Motor neuron (in vitro differentiated cells): ENCODE data around the gene TNFRSF13B. TPM values are rescaled to one million over a fixed set of nuclear protein-coding genes. Genes with fewer than 3 reads are reported as not detected.

ENCODE experiments used
- ATAC-seq, 8 experiments: fragments of 200-7000 bp; cut with Tn5 transposase; replicated peaks in 6 of 8; 2 replicates each; pipeline ENCODE4 v1.8.0; 2021; ENCODE audit warnings: mild to moderate bottlenecking in 8 of 8, moderate library complexity in 8 of 8
- H3K27ac ChIP-seq, 2 donors: fragments of 250-450 bp; sonication (Bioruptor Pico); 2 replicates each; pipeline ENCODE4 v1.9.0; 2021; ENCODE audit warnings: antibody characterized with exemption in 2 of 2, mild to moderate bottlenecking in 2 of 2, moderate library complexity in 1 of 2
- H3K4me1 ChIP-seq, 2 donors: fragments of 250-450 bp; sonication (Bioruptor Pico); replicated peaks in 1 of 2; 2 replicates each; pipeline ENCODE4 v1.6.1; 2021; ENCODE audit warnings: antibody characterized with exemption in 2 of 2, mild to moderate bottlenecking in 2 of 2, moderate library complexity in 1 of 2
- H3K4me3 ChIP-seq, 5 donors: fragments of 250-450 bp; sonication (Bioruptor Pico); 2 replicates each; pipeline ENCODE4 v1.9.0; 2021; ENCODE audit warnings: antibody characterized with exemption in 5 of 5, mild to moderate bottlenecking in 5 of 5, moderate library complexity in 4 of 5
- WGBS, 10 experiments: fragments of 450-650 bp; shearing (Covaris generic); methylation state at CpG; one replicate each; pipeline ENCODE4 v1.0.0; 2022; 5-methylcytosine and 5-hydroxymethylcytosine counted together
- in situ Hi-C, 9 experiments: fragments of 400-800 bp; cut with MboI; loops; one replicate each; pipeline ENCODE4 v1.15.0; 2021; ENCODE audit warnings: low sequenced_read_pairs in 9 of 9, low pct_unique_long_range_greater_than_20kb in 2 of 9; ENCODE audit not compliant: unreplicated experiment in 9 of 9
- total RNA-seq, 8 experiments: library from RNA; unstranded; fragments of 300-600 nt; gene quantifications; 2 replicates each; pipeline versions ENCODE4 v1.2.3 to v1.2.4, GENCODE V29; 2022

The TNFRSF13B gene
- total RNA-seq, 8 experiments from 2014 or later = 0.09 to 1.00 (median 0.41) TPM; not detected in 4

DNA sequence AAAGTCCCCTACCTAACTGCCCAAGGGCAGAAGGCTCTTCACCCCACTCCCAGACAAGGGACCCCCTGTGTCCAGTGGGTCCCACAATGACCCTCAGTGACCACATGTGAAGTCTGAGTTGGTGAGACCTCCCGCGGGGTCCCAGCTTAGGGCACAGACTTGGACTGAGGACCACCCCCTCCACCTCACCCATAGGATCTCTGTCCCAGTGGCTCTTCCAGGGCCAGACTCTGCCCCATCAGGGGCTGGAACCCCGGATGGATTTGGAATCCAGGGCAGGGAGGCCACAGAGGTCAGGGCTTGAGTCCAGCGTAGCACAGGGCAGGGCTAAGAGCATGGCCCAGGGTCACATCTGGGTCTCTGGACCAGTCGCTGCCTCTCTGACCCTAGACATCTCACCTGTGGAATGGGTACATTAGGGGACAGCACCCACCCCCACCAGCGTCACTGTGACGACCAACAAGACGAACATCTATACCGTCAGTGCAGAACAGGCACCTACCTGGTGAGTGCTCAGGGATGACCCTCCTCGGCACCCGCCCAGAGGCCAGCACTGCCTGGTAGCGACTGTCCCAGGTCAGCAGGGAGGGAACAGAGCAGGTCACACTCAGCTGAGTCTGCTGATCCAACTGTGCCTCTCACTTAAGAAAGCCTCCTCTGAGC, 37.7 kb downstream of the TNFRSF13B start:
- no peak for ATAC-seq

DNA sequence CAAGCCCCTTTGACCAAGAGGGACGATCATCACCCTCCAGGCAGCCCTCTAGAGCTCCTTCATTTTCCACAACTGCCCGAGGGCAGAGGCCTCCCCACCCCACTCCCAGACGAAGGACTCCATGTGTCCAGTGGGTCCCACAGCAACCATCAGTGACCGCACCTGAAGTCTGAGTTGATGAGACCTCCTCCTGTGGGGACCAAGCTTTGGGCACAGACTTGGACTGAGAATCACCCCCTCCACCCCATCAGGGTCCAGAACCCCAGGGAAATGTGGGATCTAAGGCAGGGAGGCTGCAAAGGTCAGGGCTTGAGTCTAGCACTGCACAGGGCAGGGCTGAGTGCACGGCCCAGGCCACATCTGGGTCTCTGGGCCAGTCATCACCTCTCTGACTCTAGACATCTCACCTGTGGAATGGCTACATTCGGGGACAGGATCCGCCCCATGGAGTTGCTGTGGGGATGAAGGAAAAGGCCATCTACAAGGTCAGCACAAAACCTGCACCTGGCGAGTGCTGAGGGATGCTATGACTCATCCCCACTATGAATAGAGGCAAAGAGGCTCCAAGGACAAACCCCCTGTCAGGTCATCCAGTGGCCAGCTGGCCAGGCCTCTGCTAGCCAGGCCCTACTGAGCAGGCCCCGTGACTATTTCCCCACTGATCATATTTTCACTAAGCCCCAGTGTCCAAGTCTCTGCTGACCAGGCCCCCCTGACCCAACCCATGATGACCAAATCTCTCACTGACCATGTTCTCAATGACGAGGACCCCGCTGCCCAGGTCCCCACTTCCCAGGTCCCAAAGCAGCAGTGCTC, 38.4 kb downstream of the TNFRSF13B start:
- ATAC-seq = no peak
- WGBS, 10 experiments = 47 to 100% (median 92%) methylated on average over 1 to 3 of the region's 11 CpGs; no CpG with 5 or more reads in 7 of the 10 experiments
- Histone ChIP-seq H3K4me3 (no peak overlapping the region), H3K4me1 (no peaks in the 10 kb centered on the region), H3K27ac (no peak overlapping the region)
- in situ Hi-C loops = no loop called here

More for the DNA sequence above, 37.7 kb downstream of the TNFRSF13B start:
- WGBS, 10 experiments = 40 to 93% (median 80%) methylated on average over 1 to 6 of the region's 12 CpGs; no CpG with 5 or more reads in 6 of the 10 experiments
- H3K27ac ChIP-seq = no peak overlapping the region
- no peaks in the 10 kb centered on the region for H3K4me1 ChIP-seq
- in situ Hi-C loops = no loop called here
- no peak overlapping the region for H3K4me3 ChIP-seq

DNA sequence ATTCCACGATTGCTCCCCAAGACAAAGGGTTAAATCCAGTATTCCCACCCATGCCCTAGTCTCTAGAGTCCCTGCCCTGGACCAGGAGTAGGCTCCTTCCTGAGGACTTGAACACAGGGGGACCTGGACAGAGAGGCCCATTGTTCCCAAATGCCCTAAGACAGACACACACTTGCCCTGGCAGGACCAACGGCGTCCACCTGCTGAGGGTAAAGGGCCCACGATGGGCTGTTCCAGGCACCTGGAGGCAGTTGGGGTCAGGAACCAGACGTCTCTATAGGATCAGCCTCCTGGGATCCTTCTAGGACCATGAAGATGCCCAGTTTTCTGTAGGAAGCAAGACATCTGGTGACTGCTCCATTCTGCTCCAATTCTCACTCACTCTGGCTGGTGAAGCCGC, 39.3 kb downstream of the TNFRSF13B start:
- Histone ChIP-seq H3K4me3 (no peak overlapping the region), H3K4me1 (no peaks in the 10 kb centered on the region), H3K27ac (no peak overlapping the region)
- in situ Hi-C loops = no loop called here
- ATAC-seq = no peak
- WGBS, 10 experiments = 29 to 80% (median 61%) methylated on average over 1 to 4 of the region's 6 CpGs; no CpG with 5 or more reads in 6 of the 10 experiments

DNA sequence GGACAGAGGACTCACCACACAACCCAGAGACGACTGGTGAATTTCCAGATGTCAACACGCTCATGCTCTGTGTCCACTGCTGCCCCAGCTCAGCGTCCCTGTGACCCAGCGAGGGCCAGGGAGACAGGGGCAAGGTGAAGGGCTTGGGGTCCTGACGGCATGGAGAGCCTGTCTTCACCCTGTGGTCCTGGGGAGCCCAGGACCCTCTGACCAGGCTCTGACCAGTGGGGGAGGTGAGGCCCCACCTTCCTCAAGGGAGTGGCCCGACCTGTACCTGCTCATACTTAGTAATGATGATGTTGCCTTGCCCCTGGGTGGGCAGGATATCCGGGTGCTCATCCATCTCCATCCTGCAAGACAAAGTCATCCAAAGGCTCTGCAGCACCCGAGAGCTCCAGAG, 39.8 kb downstream of the TNFRSF13B start:
- no peak overlapping the region for H3K27ac ChIP-seq
- H3K4me3 ChIP-seq = no peak overlapping the region
- H3K4me1 ChIP-seq = no peaks in the 10 kb centered on the region
- WGBS, 10 experiments = 0 to 20% methylated on average over 1 of the region's 8 CpGs; no CpG with 5 or more reads in 8 of the 10 experiments
- in situ Hi-C loops = no loop called here
- no peak for ATAC-seq

DNA sequence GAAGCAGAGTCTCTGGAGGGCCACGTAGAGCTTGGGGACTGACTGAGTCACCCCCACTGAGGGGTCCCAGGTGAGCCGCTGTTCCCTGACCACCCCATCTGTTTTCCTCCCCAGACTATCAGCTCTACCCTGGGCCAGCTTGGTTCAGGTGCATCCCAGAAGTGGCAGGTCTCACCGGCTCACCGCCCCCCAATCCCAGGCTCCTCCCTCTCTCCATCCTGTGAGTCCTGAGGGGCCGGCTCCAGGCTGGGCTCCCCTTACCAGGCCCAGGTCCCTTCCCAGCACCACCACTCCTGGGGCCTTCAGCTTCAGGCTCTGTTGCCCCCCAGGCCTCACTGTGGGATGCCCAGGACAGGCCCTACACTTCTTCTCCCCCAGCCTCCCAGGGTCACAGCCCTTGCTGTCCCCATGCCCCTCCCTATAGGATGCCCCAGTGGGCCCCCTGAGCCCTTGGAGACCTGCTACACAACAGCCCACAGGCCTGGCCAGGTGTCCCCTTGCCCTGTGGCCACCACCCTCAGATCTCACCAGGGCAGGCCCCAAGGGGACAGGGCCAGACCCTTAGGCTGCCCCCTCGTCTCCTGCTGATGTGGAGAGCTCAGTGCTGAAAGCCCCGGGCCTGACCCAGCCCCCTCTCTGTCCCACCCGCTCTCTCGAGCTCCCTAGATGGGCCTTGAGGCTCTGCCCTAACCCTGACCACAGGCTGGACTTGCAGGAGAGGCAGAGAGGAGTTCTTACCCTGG, 40.4 kb downstream of the TNFRSF13B start:
- 80 to 82% methylated on average over 2 of the region's 9 CpGs; no CpG with 5 or more reads in 8 of the 10 experiments for WGBS, 10 experiments
- ATAC-seq = no peak
- Histone ChIP-seq H3K27ac (no peak overlapping the region), H3K4me3 (no peak overlapping the region), H3K4me1 (no peaks in the 10 kb centered on the region)
- in situ Hi-C loops = no loop called here

DNA sequence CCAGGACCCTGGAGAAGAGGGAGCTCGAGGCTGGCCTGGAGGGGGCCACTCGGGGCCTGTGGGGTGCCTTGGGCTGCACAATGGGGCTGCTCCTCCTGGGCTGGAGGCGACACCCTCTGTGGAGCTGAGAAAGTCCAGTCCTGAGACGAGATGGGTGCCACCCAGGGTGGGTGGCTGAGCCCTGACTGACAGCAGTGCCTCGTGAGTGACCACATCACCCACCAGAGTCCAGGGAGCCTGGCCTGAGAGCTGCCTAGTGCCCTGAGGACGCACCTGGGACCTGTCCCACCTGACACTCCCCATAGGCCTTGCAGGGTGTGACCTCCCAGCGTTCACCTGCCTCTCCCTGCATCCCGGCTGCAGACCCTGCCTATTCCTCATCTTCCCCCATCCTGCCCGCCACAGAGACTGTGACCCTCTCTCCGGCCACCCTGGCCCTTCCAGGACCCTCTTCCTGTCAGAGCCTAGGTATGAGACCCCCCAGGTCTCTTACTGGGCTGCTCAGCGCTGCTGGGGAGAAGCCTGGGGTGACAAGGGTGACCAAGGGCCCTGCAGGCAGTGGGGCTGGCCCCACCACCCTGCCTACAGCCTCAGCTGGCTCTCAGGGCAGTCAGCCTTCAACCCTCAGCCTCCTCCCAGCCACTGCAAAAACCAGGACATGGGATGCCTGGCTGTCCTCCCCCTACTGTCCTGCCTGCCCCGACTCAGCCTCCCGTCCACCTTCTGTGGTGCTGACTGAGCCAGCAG, 41.2 kb downstream of the TNFRSF13B start:
- ATAC-seq = no peak
- Histone ChIP-seq H3K4me1 (no peaks in the 10 kb centered on the region), H3K4me3 (no peak overlapping the region), H3K27ac (no peak overlapping the region)
- 50 to 83% (median 60%) methylated on average over 1 to 3 of the region's 13 CpGs; no CpG with 5 or more reads in 5 of the 10 experiments for WGBS, 10 experiments
- in situ Hi-C loops = no loop called here

DNA sequence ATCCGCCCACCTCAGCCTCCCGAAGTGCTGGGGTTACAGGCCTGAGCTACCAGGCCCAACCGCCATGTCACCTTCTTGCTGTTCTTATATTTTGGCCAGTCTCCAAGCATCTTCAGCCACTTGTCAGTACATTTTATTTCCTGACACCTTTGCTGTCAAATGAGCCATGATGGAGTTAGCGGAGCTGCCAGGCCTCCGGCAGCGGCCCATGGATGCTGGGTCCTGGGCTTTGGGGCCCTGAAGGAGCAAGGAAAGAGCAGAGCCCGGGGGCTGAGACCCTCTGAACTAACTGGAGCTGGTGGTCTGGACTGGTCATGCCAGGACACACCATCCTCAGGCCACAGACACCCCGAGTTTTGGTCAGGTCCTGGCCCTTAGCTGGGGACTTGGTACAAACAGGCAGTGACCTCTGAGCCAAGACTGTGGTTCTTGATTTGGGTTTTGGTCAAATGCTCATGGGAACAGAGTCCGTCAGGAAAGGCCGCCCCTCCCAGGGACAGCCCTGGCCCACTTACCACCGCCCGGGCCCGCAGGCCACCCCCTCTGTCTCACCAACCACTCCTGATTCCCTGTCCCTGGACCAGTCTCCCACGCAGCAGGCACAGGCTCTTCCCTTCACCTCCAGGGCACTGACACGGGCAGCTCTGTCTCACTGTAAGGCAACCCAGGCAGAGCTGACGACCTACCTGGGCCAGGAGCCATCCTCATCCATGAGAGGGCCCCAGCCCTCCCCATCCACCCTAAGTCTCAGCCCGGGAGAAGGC, 42.0 kb downstream of the TNFRSF13B start:
- H3K4me1 ChIP-seq = no peaks in the 10 kb centered on the region
- 20 to 100% (median 90%) methylated on average over 2 to 8 of the region's 17 CpGs; no CpG with 5 or more reads in 6 of the 10 experiments for WGBS, 10 experiments
- no peak overlapping the region for H3K27ac ChIP-seq
- no peak overlapping the region for H3K4me3 ChIP-seq
- in situ Hi-C loops = no loop called here
- no peak for ATAC-seq

DNA sequence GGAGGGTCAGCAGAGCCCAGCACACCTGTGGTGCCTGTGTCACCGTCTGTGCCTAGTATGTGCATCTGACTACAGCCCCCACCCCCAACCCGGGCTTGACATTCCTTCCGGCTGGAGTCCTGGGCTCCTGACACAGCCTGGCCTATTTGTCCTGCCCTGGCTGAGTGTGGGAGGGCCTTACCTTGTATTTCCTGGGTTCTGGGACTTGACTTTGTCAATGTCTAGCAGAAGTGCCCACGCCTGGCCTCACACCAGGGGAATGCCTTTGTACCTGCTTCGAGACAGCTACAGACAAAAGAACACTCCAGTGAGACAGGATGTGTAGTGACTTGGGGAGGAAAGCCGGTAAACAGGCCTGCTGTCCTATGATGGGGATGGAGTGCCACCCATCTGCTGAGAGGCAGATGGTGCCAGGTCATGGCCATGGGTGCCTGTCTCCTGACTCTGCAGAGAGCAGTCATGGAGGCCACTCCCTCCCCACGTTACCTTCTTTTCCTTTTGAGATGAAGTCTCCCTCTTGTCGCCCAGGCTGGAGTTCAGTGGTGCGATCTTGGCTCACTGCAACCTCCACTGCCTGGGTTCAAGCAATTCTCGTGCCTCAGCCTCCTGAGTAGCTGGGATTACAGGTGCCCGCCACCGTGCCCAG, 42.8 kb downstream of the TNFRSF13B start:
- WGBS, 10 experiments = 20 to 100% (median 80%) methylated on average over 1 to 5 of the region's 12 CpGs; no CpG with 5 or more reads in 3 of the 10 experiments
- H3K27ac ChIP-seq = no peak overlapping the region

DNA sequence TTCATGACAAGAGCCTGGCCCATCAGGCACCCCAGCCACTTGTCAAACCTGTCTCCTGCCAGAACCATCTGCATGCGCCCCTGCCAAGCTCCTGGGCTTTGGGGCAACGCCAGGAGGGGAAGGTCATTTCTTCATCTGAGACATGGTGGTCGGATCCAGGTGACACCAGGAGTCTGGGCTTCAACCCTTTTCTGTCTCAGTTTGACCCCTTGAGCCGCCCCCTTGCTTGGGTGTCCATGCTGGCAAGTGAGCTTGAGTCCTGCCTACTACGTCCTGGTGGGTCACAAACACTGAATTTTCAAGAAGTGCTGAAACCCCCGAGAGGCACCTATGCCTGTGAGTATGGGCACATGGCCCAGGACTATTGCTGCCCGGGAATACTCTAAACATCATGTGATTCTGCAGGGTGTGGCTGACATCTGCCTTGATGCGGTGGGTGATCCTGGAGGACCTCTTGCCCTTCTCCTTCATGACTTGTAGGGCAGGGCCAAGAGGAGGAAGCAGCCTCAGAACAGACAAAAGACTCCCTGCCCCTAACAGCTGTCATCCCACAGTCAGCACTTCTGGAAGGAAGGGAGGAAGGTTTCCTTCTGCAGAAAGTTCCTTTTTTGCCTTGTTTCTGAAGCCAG, 43.4 kb downstream of the TNFRSF13B start:
- in situ Hi-C loops = no loop called here
- no peaks in the 10 kb centered on the region for H3K4me1 ChIP-seq
- peak in 2 of 8 experiments; percentile 32 to 64 for ATAC-seq
- no peak overlapping the region for H3K4me3 ChIP-seq
- WGBS, 10 experiments = 20 to 80% (median 64%) methylated on average over 1 to 6 of the region's 8 CpGs; no CpG with 5 or more reads in 5 of the 10 experiments
- no peak overlapping the region for H3K27ac ChIP-seq

More for the DNA sequence above, 42.8 kb downstream of the TNFRSF13B start:
- Histone ChIP-seq H3K4me3 (no peak overlapping the region), H3K4me1 (no peaks in the 10 kb centered on the region)
- in situ Hi-C loops = no loop called here
- no peak for ATAC-seq

DNA sequence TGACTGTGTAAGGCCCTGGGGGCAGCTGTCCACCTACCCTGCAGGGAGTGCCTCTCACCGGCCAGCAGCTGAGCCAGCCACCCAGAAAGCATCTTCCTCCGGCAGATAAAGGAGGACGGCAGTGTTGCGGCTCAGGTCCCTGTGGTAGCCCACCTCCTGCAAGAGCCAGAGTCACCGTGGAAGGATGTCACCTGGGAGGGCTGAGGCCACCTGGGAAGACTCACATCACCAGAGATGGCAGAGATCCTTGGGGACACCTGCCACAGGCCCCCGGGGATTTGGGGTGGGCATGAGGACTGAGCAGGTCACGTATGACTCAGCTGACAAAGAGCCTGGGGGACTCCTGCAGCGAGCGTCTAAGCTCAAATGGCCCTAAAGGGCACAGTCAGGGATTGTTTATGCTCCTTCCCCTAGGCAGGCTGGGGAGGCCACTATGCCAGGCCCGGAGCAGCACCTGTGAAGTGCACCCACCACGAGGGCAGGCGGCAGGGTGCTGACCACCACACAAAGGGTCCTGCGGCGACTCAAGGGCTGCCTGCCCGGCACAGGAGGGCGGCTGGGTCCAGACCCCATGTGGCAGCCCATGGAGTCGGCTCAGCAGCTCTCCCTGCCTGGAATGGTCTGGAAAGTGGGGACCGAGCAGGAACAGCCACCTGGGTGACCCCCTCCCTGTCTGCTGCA, 44.1 kb downstream of the TNFRSF13B start:
- no peaks in the 10 kb centered on the region for H3K4me1 ChIP-seq
- no peak overlapping the region for H3K27ac ChIP-seq
- ATAC-seq = no peak
- in situ Hi-C loops = no loop called here
- 20 to 82% (median 60%) methylated on average over 1 to 8 of the region's 18 CpGs; no CpG with 5 or more reads in 5 of the 10 experiments for WGBS, 10 experiments
- H3K4me3 ChIP-seq = no peak overlapping the region
